ENCODE measurements around the gene STEAP2. TPM values are rescaled to one million over a fixed set of nuclear protein-coding genes. Genes with fewer than 3 reads are reported as not detected.
"Not testable (repeated sequence)": the region's sequence is repeated elsewhere in the genome, so short reads cannot be mapped to it uniquely, and the experiment has no call there.

STEAP2 gene
- 0.02 TPM in 1 of 2 replicates, not detected in the other for total RNA-seq

DNA sequence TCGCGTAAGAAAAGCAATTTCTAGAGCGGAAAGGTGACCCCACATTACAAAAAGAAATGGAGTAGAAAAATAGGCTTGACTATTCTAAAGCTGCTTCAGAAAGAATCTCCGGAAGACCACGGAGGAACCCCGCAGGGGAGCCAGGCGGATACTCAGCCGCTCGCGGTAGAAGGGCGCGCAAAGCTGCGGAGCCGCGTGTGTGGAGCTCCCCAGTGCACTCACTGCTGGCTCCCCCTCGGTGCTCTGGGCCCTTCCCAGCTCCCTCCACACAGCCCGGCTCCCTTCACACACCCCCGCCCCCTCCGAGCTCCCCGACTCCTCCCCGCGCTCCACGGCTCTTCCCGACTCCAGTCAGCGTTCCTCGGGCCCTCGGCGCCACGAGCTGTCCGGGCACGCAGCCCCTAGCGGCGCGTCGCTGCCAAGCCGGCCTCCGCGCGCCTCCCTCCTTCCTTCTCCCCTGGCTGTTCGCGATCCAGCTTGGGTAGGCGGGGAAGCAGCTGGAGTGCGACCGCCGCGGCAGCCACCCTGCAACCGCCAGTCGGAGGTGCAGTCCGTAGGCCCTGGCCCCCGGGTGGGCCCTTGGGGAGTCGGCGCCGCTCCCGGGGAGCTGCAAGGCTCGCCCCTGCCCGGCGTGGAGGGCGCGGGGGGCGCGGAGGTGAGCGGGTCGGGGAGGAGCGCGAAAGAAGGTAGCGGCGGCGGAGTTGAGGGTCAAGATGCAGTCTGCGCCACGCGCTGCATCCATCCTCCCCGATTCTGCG, at the start of gene STEAP2:
Gene STEAP2, plus strand, starts transcription at position 350 of the 758 bp plus-strand sequence. CDS start 13,343 bp downstream, outside the sequence.
- intact Hi-C loops (cut with micrococcal nuclease) = no loop called here

DNA sequence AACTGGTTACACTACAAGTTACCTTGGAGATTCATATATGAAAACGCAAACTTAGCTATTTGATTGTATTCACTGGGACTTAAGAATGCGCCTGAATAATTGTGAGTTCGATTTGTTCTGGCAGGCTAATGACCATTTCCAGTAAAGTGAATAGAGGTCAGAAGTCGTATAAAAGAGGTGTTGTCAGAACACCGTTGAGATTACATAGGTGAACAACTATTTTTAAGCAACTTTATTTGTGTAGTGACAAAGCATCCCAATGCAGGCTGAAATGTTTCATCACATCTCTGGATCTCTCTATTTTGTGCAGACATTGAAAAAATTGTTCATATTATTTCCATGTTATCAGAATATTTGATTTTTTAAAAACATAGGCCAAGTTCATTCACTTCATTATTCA, 48.0 kb upstream of the STEAP2 start:
- intact Hi-C loops (cut with micrococcal nuclease) = no loop called here

GRCh38 chr7:90165724-90166123, 45.8 kb upstream of the STEAP2 start:
- intact Hi-C loops (cut with micrococcal nuclease) = no loop called here

DNA sequence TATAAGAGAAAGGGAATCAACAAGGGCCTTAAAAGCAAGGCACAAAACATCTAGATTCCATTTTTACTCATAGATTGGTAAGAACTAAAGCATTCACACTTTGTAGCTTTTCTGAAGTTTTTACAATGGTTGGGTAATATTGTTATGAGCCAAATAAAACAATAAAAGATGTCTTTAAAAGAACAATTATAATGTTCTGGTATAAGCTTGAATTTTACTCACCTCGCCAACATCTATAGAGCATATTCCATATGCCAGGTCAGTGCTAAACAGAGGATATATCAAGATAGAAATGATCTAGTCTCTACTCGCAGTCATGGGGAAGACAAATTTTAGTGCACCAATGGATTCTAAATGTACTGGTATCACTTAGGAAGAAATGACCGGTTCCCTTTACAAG, 45.4 kb upstream of the STEAP2 start:
- intact Hi-C loops (cut with micrococcal nuclease) = no loop called here

- intact Hi-C loops (cut with micrococcal nuclease) = no loop called here
Observed at GRCh38 chr7:90167361-90167760, 44.2 kb upstream of the STEAP2 start.

DNA sequence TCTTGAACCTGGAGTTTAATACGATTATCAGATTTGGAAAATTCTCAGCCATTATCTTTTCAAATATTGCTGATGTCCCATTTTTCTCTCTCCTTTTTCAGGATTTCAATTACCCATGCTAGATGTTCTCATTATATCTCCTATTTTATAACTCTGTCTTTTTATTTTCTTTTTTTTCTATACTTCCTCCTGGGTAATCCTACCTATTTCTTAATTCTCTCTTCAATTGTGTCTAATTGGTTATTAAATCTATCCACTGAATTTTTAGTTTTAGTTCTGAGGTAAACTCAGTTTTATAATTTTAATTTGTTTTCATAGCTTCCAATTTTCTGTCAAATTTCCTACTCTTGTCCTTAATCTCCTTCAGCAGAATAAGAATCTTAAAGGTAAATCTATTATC, 41.6 kb upstream of the STEAP2 start:
- intact Hi-C loops (cut with micrococcal nuclease) = no loop called here

GRCh38 chr7:90172121-90172520, 39.4 kb upstream of the STEAP2 start:
- intact Hi-C loops (cut with micrococcal nuclease) = no loop called here

GRCh38 chr7:90172624-90173023, 38.9 kb upstream of the STEAP2 start:
- intact Hi-C loops (cut with micrococcal nuclease) = no loop called here

DNA sequence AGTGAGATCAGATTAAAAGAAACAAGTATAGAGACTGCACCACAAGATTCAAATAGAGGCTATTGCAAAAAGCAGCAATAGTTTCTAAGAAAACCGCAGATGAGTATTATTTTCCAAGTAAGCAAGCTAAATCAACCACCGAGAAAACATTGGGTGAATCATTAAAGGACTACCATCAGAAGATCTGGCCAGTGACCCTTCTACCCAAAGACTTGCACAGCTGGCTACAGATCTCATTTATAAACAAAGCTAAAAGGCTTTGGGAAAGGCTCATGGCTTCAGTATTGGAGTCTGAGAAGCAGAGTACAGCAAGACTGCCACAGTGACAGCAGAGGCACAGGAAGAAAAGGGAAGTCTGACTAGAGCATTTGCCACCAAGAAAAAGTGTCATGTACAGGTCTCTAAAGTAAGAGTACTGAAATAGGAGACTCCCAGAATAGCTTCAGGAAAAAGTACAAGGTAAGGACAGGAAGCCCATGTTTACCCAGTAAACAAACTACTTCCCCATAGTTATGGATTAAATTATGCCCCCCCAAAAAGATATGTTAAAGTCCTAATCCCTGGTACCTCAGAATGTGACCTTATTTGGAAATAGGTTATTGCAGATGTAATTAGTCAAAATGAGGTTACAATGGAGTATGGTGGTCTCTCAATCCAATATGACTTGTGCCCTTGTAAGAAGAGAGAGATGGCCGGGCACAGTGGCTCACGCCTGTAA, 38.3 kb upstream of the STEAP2 start:
- intact Hi-C loops (cut with micrococcal nuclease) = no loop called here

- intact Hi-C loops (cut with micrococcal nuclease) = no loop called here
Observed at GRCh38 chr7:90175667-90176066, 35.9 kb upstream of the STEAP2 start.

GRCh38 chr7:90176195-90176594, 35.3 kb upstream of the STEAP2 start:
- intact Hi-C loops (cut with micrococcal nuclease) = no loop called here

GRCh38 chr7:90178166-90178565, 33.4 kb upstream of the STEAP2 start:
- intact Hi-C loops (cut with micrococcal nuclease) = no loop called here

GRCh38 chr7:90178679-90179278, 32.8 kb upstream of the STEAP2 start:
- intact Hi-C loops (cut with micrococcal nuclease) = no loop called here

DNA sequence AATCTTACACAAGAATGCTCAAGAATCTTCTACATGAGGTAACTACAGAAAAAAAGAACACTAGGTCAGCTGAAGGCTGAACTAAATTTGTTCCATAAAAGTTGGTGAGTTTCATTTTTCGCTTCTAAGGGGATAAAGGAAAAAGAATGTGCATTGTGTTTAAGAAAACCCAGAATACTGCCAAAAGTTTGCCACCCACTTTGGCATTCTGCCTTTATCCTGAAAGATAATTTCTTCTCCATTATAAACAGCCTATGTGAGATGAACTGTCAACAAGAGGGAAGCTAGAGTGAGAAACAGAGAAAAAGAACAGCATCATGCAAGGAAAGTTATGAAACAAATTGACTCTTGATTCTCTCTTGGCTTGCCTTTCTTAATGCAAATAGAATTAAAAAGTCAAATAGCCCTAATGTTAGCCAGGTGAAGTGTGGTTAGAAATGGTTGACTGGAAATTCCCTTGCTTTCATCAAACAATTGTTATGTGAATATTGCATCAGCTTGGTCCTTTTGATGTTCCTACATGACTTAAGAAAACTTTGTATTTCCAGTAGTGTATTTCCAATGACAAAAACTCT, 31.4 kb upstream of the STEAP2 start:
- intact Hi-C loops (cut with micrococcal nuclease) = no loop called here

GRCh38 chr7:90180649-90181048, 30.9 kb upstream of the STEAP2 start:
- intact Hi-C loops (cut with micrococcal nuclease) = no loop called here

GRCh38 chr7:90181485-90181884, 30.1 kb upstream of the STEAP2 start:
- intact Hi-C loops (cut with micrococcal nuclease) = no loop called here

- intact Hi-C loops (cut with micrococcal nuclease) = not testable (repeated sequence)
Observed at GRCh38 chr7:90186290-90186689, 25.2 kb upstream of the STEAP2 start.

GRCh38 chr7:90187507-90188050, 24.0 kb upstream of the STEAP2 start:
- intact Hi-C loops (cut with micrococcal nuclease) = no loop called here

DNA sequence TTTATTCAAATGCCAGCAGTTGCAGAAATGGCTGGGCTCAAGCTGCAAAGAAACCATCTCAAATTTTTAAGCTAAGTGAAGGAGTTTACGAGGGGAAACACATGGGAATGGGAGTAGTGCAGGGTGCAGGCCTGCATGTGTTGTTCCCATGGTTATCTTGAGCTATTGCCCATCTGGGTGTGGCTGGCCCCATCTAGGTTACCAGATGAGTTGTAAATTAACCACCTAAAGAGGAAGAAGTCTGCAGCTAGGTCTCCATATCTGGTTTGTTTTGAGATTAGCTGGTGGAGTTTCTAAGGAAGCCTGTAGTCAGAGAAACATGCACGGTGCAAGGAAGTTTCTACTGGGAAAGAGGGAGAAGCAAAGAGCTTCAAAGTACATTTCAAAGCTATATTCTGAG, 23.3 kb upstream of the STEAP2 start:
- intact Hi-C loops (cut with micrococcal nuclease) = no loop called here

DNA sequence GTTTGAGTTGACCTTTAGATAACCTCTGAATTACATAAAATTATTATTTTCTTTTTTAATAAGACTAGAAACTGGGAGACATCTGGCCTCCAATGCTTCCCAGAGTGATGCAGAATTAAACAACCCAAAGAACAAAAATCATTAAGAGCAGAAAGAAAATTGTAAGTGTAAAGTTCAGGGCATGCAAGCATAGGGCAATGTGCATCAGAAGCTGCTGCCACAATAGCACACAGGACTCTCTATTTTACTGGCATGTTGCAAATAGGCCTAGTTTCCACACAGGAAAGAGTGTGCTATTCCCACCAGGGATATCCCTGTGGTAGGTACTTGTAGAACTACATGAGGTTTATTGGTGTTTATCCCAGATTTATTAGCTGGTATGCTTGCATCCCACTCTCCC, 20.5 kb upstream of the STEAP2 start:
- intact Hi-C loops (cut with micrococcal nuclease) = no loop called here

GRCh38 chr7:90191648-90192047, 19.9 kb upstream of the STEAP2 start:
- intact Hi-C loops (cut with micrococcal nuclease) = no loop called here

Data from T-helper 2 cell treated with Interferon-gamma antibody and Interleukin-4, amounts not matched to agents 100 ng/mL and 5 ng/mL, for 36 hours (primary cell).